ENCODE measurements around the gene CMSS1. TPM values are rescaled to one million over a fixed set of nuclear protein-coding genes. Genes with fewer than 3 reads are reported as not detected.

Gene CMSS1
- total RNA-seq, 4 donors from 2014 or later: 2.4 to 29.9 (median 5.2) TPM

DNA sequence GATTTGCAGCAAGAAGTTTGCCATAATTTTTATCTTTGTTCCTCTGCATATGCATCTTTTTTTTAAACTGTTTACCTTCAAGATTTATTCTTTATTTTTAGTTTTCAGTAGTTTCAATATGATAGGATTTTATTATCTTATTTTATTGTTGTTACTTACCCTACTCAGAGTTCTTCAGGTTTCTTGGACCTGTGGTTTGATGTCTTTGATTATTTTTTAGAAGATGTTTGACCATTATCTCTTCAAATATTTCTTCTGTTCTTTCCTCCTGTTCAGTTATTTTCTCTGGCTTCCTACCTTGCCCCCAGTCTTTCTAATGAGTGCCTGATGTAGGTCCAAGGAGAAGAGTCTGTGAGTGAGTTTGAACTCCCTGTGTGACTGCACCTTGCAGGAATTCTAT, 158.9 kb downstream of the CMSS1 start:
- Histone ChIP-seq H3K4me1 (no peaks in the 10 kb centered on the region), H3K27me3 (no peaks in the 10 kb centered on the region), H3K4me3 (no peak overlapping the region), H3K9me3 (no peaks in the 10 kb centered on the region), H3K36me3 (no peaks in the 10 kb centered on the region), H3K27ac (no peak overlapping the region)
- DNase-seq: no peak
- intact Hi-C loops (cut with DNase I; ENCODE audit: low total_unique reads): no loop called here
- TF ChIP-seq, protein P1, sequence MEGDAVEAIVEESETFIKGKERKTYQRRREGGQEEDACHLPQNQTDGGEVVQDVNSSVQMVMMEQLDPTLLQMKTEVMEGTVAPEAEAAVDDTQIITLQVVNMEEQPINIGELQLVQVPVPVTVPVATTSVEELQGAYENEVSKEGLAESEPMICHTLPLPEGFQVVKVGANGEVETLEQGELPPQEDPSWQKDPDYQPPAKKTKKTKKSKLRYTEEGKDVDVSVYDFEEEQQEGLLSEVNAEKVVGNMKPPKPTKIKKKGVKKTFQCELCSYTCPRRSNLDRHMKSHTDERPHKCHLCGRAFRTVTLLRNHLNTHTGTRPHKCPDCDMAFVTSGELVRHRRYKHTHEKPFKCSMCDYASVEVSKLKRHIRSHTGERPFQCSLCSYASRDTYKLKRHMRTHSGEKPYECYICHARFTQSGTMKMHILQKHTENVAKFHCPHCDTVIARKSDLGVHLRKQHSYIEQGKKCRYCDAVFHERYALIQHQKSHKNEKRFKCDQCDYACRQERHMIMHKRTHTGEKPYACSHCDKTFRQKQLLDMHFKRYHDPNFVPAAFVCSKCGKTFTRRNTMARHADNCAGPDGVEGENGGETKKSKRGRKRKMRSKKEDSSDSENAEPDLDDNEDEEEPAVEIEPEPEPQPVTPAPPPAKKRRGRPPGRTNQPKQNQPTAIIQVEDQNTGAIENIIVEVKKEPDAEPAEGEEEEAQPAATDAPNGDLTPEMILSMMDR (IDR thresholded peaks at IDR 0.05): no peak
- no peak for TF ChIP-seq EP300 (IDR thresholded peaks at IDR 0.05; ENCODE audit: low read depth)
- no peak for TF ChIP-seq POLR2A (IDR thresholded peaks at IDR 0.05)
- no peak for TF ChIP-seq POLR2AphosphoS5 (IDR thresholded peaks at IDR 0.05)
- in situ Hi-C loops (cut with MboI; ENCODE audit: low pct_ligation_motif_present in 1 of 4, low pct_unique_long_range_greater_than_20kb in 1 of 4, low sequenced_read_pairs in 3 of 4): no loop called here

DNA sequence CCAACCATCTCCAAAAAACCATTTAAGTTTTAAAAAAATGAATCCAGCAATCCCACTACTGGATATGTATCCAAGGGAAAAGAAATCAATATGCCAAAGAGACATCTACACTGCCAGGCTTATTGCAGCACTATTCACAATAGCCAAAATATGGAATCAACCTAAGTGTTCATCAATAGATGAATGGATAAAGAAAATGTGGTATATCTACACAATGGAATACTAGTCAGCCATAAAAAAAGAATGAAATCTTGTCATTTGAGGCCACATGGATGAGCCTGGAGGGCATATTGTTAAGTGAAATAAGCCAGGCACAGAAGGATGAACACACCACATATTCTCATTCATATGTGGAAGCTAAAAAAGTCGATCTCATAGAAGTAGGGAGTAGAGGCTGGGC, 160.6 kb downstream of the CMSS1 start:
- no peak overlapping the region for H3K4me3 ChIP-seq
- H3K27ac ChIP-seq: no peak overlapping the region
- no peaks in the 10 kb centered on the region for H3K27me3 ChIP-seq
- 94 to 100% methylated on average over 1 of the region's 1 CpG for whole genome bisulfite sequencing, 2 donors (ENCODE audit: low coverage in 1 of 2)
- H3K4me1 ChIP-seq: no peaks in the 10 kb centered on the region
- intact Hi-C loops (cut with DNase I; ENCODE audit: low total_unique reads): no loop called here
- in situ Hi-C loops (cut with MboI; ENCODE audit: low pct_ligation_motif_present in 1 of 4, low pct_unique_long_range_greater_than_20kb in 1 of 4, low sequenced_read_pairs in 3 of 4): no loop called here
- TF ChIP-seq POLR2AphosphoS5 (IDR thresholded peaks at IDR 0.05) (no peak), POLR2A (IDR thresholded peaks at IDR 0.05) (no peak), EP300 (IDR thresholded peaks at IDR 0.05; ENCODE audit: low read depth) (no peak)
- TF ChIP-seq, protein P1 (IDR thresholded peaks at IDR 0.05): no peak
- no peaks in the 10 kb centered on the region for H3K36me3 ChIP-seq
- no peaks in the 10 kb centered on the region for H3K9me3 ChIP-seq
- DNase-seq: no peak

DNA sequence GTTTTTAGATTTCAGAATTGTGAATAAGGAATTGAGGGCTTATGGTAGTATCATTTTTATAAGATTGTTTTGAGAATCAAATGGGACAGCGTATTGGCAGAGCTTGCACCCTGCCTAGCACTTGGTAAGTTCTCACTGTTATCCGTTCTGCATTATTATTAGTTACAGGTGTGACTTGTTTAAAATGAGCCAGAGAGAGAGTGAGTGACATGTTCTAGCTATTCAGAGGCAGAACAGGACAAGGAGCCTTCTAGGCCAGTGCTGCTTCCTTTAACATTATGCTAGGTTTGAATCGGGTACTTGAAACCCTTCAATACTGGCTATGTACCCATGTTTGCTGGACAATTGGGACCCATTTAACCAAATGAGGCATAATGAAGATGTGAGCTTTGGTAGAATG, 162.9 kb downstream of the CMSS1 start:
- no peak for DNase-seq
- Histone ChIP-seq H3K4me1 (no peaks in the 10 kb centered on the region), H3K4me3 (no peak overlapping the region), H3K27ac (no peak overlapping the region), H3K27me3 (no peaks in the 10 kb centered on the region), H3K9me3 (no peaks in the 10 kb centered on the region), H3K36me3 (no peaks in the 10 kb centered on the region)
- in situ Hi-C loops (cut with MboI; ENCODE audit: low pct_ligation_motif_present in 1 of 4, low pct_unique_long_range_greater_than_20kb in 1 of 4, low sequenced_read_pairs in 3 of 4): no loop called here
- intact Hi-C loops (cut with DNase I; ENCODE audit: low total_unique reads): no loop called here
- 93 to 95% methylated on average over 3 of the region's 3 CpGs for WGBS, 2 donors (ENCODE audit: low coverage in 1 of 2)
- TF ChIP-seq, protein P1 (IDR thresholded peaks at IDR 0.05): no peak
- TF ChIP-seq POLR2A (IDR thresholded peaks at IDR 0.05): no peak
- no peak for TF ChIP-seq POLR2AphosphoS5 (IDR thresholded peaks at IDR 0.05)
- no peak for TF ChIP-seq EP300 (IDR thresholded peaks at IDR 0.05; ENCODE audit: low read depth)

DNA sequence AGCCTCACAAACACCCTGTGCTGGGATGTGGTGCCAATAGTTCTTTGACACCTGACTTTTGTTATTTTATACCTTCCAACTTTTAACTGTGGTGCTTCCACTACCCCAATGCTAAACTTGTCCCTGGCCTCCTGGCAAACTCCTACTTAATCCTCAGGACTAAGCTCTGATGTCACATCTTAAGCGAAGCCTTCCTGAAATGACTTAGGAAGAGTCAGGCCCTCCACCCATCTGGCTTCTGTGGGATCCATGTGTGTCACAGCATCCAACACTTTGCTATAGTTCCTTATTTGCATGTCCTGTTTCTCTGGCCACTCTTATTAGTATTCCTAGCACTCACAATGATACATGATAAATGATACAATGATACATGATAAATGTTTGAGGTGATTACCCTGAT, 163.5 kb downstream of the CMSS1 start:
- WGBS, 2 donors (ENCODE audit: low coverage in 1 of 2): 100% methylated on average over 1 of the region's 1 CpG
- in situ Hi-C loops (cut with MboI; ENCODE audit: low pct_ligation_motif_present in 1 of 4, low pct_unique_long_range_greater_than_20kb in 1 of 4, low sequenced_read_pairs in 3 of 4): no loop called here
- TF ChIP-seq EP300 (IDR thresholded peaks at IDR 0.05; ENCODE audit: low read depth): no peak

DNA sequence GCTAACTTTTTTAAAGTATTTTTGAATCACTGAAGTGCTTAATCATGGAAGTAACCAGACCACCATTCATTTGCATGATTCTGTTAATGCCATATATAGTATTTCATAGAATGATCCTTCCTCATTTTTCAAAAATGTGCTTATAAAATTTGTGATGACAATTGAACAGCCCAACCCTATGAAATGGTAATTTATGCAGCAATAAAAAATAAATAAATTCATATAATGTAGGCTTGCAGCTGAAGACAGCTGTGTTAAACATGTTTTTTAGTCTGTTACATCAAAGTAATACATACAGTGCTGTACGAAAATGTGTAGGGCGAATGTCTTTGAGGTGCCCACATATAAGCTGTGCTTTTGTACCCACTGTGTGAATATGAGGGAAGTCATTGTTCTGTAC, 165.0 kb downstream of the CMSS1 start:
- DNase-seq: no peak
- 94 to 96% methylated on average over 2 of the region's 2 CpGs for WGBS, 2 donors (ENCODE audit: low coverage in 1 of 2)
- intact Hi-C loops (cut with DNase I; ENCODE audit: low total_unique reads) (no loop called here), in situ Hi-C loops (cut with MboI; ENCODE audit: low pct_ligation_motif_present in 1 of 4, low pct_unique_long_range_greater_than_20kb in 1 of 4, low sequenced_read_pairs in 3 of 4) (no loop called here)
- Histone ChIP-seq H3K36me3 (no peaks in the 10 kb centered on the region), H3K4me3 (no peak overlapping the region), H3K4me1 (no peaks in the 10 kb centered on the region), H3K27me3 (no peaks in the 10 kb centered on the region), H3K9me3 (no peaks in the 10 kb centered on the region), H3K27ac (no peak overlapping the region)
- TF ChIP-seq, protein P1 (IDR thresholded peaks at IDR 0.05): no peak
- TF ChIP-seq EP300 (IDR thresholded peaks at IDR 0.05; ENCODE audit: low read depth): no peak
- TF ChIP-seq POLR2A (IDR thresholded peaks at IDR 0.05): no peak
- no peak for TF ChIP-seq POLR2AphosphoS5 (IDR thresholded peaks at IDR 0.05)

More for the DNA sequence above, 163.5 kb downstream of the CMSS1 start:
- Histone ChIP-seq H3K36me3 (no peaks in the 10 kb centered on the region), H3K9me3 (no peaks in the 10 kb centered on the region), H3K27me3 (no peaks in the 10 kb centered on the region), H3K4me3 (no peak overlapping the region), H3K27ac (no peak overlapping the region), H3K4me1 (no peaks in the 10 kb centered on the region)
- intact Hi-C loops (cut with DNase I; ENCODE audit: low total_unique reads): no loop called here
- no peak for DNase-seq
